ENCODE results near the gene C9orf78.
"Not testable (repeated sequence)": the region's sequence is repeated elsewhere in the genome, so short reads cannot be mapped to it uniquely, and the experiment has no call there.

The C9orf78 gene

GRCh38 chr9:129785866-129786265 is 49.2 kb downstream of the C9orf78 start:
- no peaks in the 10 kb centered on the region for H3K9me3 Mint-ChIP-seq (ENCODE audit: low read depth)
- H3K4me1 Mint-ChIP-seq (ENCODE audit: low read depth): peaks cover 6% of the 10 kb centered on the region
- peaks cover 2% of the 10 kb centered on the region for H3K27me3 Mint-ChIP-seq
- H3K36me3 Mint-ChIP-seq: no peaks in the 10 kb centered on the region
- H3K4me3 Mint-ChIP-seq: no peak overlapping the region
- no peak overlapping the region for H3K27ac Mint-ChIP-seq

GRCh38 chr9:129784970-129785369 is 50.1 kb downstream of the C9orf78 start:
- not testable (repeated sequence) for H3K27me3 Mint-ChIP-seq; H3K4me3 Mint-ChIP-seq; H3K36me3 Mint-ChIP-seq; H3K4me1 Mint-ChIP-seq (ENCODE audit: low read depth); H3K9me3 Mint-ChIP-seq (ENCODE audit: low read depth); H3K27ac Mint-ChIP-seq

GRCh38 chr9:129783516-129784361 is 51.3 kb downstream of the C9orf78 start:
- H3K4me1 Mint-ChIP-seq (ENCODE audit: low read depth): peaks cover 1% of the 10 kb centered on the region
- no peaks in the 10 kb centered on the region for H3K36me3 Mint-ChIP-seq
- H3K4me3 Mint-ChIP-seq: no peak overlapping the region
- H3K27me3 Mint-ChIP-seq: peaks cover 2% of the 10 kb centered on the region
- H3K9me3 Mint-ChIP-seq (ENCODE audit: low read depth): no peaks in the 10 kb centered on the region
- no peak overlapping the region for H3K27ac Mint-ChIP-seq

- H3K9me3 Mint-ChIP-seq (ENCODE audit: low read depth): no peaks in the 10 kb centered on the region
- H3K4me1 Mint-ChIP-seq (ENCODE audit: low read depth): peaks cover 10% of the 10 kb centered on the region
- H3K27ac Mint-ChIP-seq: no peak overlapping the region
- H3K36me3 Mint-ChIP-seq: no peaks in the 10 kb centered on the region
- peaks cover 5% of the 10 kb centered on the region for H3K27me3 Mint-ChIP-seq
- H3K4me3 Mint-ChIP-seq: no peak overlapping the region
Observed at GRCh38 chr9:129781981-129782380, 53.1 kb downstream of the C9orf78 start.

GRCh38 chr9:129781131-129781530 is 53.9 kb downstream of the C9orf78 start:
- no peaks in the 10 kb centered on the region for H3K36me3 Mint-ChIP-seq
- no peaks in the 10 kb centered on the region for H3K9me3 Mint-ChIP-seq (ENCODE audit: low read depth)
- no peak overlapping the region for H3K27ac Mint-ChIP-seq
- peaks cover 10% of the 10 kb centered on the region for H3K4me1 Mint-ChIP-seq (ENCODE audit: low read depth)
- H3K27me3 Mint-ChIP-seq: peaks cover 5% of the 10 kb centered on the region
- H3K4me3 Mint-ChIP-seq: no peak overlapping the region

GRCh38 chr9:129779560-129780190 is 55.4 kb downstream of the C9orf78 start:
- no peak overlapping the region for H3K4me3 Mint-ChIP-seq

GRCh38 chr9:129778469-129778868 is 56.6 kb downstream of the C9orf78 start:
- no peak overlapping the region for H3K27ac Mint-ChIP-seq
- peaks cover 9% of the 10 kb centered on the region for H3K4me1 Mint-ChIP-seq (ENCODE audit: low read depth)
- H3K9me3 Mint-ChIP-seq (ENCODE audit: low read depth): no peaks in the 10 kb centered on the region
- peaks cover 4% of the 10 kb centered on the region for H3K27me3 Mint-ChIP-seq
- H3K4me3 Mint-ChIP-seq: no peak overlapping the region
- H3K36me3 Mint-ChIP-seq: no peaks in the 10 kb centered on the region

More at GRCh38 chr9:129779560-129780190, 55.4 kb downstream of the C9orf78 start:
- Mint-ChIP-seq H3K9me3 (ENCODE audit: low read depth) (no peaks in the 10 kb centered on the region), H3K27ac (no peak overlapping the region), H3K4me1 (ENCODE audit: low read depth) (peaks cover 10% of the 10 kb centered on the region), H3K36me3 (no peaks in the 10 kb centered on the region), H3K27me3 (peaks cover 4% of the 10 kb centered on the region)

- Mint-ChIP-seq H3K36me3 (no peaks in the 10 kb centered on the region), H3K27ac (no peak overlapping the region), H3K4me1 (ENCODE audit: low read depth) (peaks cover 9% of the 10 kb centered on the region), H3K9me3 (ENCODE audit: low read depth) (no peaks in the 10 kb centered on the region), H3K27me3 (peaks cover 4% of the 10 kb centered on the region), H3K4me3 (peak overlapping the region; percentile 39)
Observed at GRCh38 chr9:129777769-129778130, 57.3 kb downstream of the C9orf78 start.

Measured in activated naive CD8-positive, alpha-beta T cell (primary cell).